GM18499 (cell line): ENCODE results near the gene SMAD4.

Source experiments
- ATAC-seq: cut with Tn5 transposase; IDR thresholded peaks from one replicate; pipeline ENCODE4 v1.9.1; 2021; ENCODE audit warnings: moderate number of reproducible peaks; ENCODE audit not compliant: insufficient read depth, unreplicated experiment

SMAD4 gene

GRCh38 chr18:51020536-51020935 lies 9.5 kb upstream of the SMAD4 start:
- ATAC-seq, result no peak

- ATAC-seq, result no peak
These were observed 8.6 kb upstream of the SMAD4 start for GRCh38 chr18:51021226-51021965.

GRCh38 chr18:51025512-51025911 lies 4.5 kb upstream of the SMAD4 start:
- no peak for ATAC-seq

GRCh38 chr18:51028201-51028805 lies 1.7 kb upstream of the SMAD4 start:
- ATAC-seq, result no peak

- no peak for ATAC-seq
These were observed 677 bp upstream of the SMAD4 start for GRCh38 chr18:51029378-51029693.

- no peak for ATAC-seq
These were observed 685 bp downstream of the SMAD4 start for GRCh38 chr18:51030537-51031258.

- no peak for ATAC-seq
These were observed 2.2 kb downstream of the SMAD4 start for GRCh38 chr18:51032193-51032592.

GRCh38 chr18:51037230-51037629 lies 7.2 kb downstream of the SMAD4 start:
- no peak for ATAC-seq

- ATAC-seq, result no peak
These were observed 8.1 kb downstream of the SMAD4 start for GRCh38 chr18:51038110-51038509.

GRCh38 chr18:51039138-51040112 lies 9.4 kb downstream of the SMAD4 start:
- no peak for ATAC-seq

GRCh38 chr18:51041677-51042352 lies 11.8 kb downstream of the SMAD4 start:
- ATAC-seq, result no peak

GRCh38 chr18:51044928-51045585 lies 15.0 kb downstream of the SMAD4 start:
- no peak for ATAC-seq

GRCh38 chr18:51048190-51048589 lies 18.2 kb downstream of the SMAD4 start:
- no peak for ATAC-seq

GRCh38 chr18:51049137-51049536 lies 19.1 kb downstream of the SMAD4 start:
- no peak for ATAC-seq

- peak; percentile 52 for ATAC-seq
These were observed 21.2 kb downstream of the SMAD4 start for GRCh38 chr18:51051105-51051712.

GRCh38 chr18:51053814-51054213 lies 23.8 kb downstream of the SMAD4 start:
- peak; percentile 58 for ATAC-seq

GRCh38 chr18:51054764-51055163 lies 24.8 kb downstream of the SMAD4 start:
- no peak for ATAC-seq

GRCh38 chr18:51059969-51060368 lies 30.0 kb downstream of the SMAD4 start:
- ATAC-seq, result no peak

- ATAC-seq, result no peak
These were observed 34.2 kb downstream of the SMAD4 start for GRCh38 chr18:51064256-51064655.
